Stimulated activated CD4-positive, alpha-beta T cell treated with anti-CD3 and anti-CD28 coated beads, Interleukin-12 subunit alpha, Interleukin-12 subunit beta, amount 100 ng/mL, for 24 hours (primary cell): ENCODE data around the gene MMP20.

Experiments
- DNase-seq, 2 experiments: peaks; one replicate each; pipeline ENCODE4 v3.0.0-alpha.2; 2020; ENCODE audit warnings: low read depth in 2 of 2

Gene MMP20

DNA sequence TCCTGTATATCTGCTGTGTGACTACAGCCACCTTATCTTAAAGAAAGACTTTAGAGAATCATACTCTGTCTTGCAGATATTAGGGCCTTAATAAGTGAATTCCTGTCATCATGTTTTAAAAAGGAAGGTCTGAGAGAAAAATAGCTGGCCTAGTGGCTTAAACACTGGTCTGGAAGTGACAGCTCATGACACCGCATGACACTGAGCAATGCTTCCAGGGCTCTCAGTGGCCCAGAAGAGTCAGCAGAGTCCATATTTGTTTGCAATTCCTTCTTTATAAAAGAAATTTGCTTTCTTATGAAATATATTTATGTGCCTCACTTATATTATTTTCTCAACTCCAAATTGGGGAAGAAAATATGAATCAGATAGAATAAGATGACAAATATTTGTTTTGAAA is 33.0 kb downstream of the MMP20 start:
- DNase-seq, result no peak

DNA sequence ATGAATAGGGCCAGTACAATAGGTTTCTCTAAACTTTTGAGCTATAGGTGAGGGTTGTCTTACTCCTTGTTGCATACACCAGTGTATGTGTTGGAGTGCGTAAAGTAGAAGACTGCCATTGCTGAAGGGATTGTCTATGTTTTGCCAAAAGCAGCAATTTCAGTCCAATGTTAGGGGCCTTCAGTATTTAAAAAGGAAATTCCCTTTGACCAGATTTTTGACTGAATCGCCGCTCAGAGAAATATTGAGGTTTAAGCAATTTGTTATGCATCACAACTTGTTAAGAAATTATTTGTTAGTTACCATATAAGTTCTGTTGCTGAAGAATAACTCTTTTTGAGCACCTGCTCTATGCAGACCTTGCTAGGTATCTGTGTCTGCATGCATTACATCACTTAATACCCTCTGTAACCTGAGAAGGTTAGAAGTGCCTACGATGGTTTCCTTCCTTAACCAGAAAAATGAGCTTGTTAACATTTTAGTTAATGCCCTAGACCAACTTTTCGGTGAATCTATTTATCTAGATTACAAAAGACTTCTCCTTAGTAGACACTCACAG is 33.9 kb downstream of the MMP20 start:
- DNase-seq, result no peak

DNA sequence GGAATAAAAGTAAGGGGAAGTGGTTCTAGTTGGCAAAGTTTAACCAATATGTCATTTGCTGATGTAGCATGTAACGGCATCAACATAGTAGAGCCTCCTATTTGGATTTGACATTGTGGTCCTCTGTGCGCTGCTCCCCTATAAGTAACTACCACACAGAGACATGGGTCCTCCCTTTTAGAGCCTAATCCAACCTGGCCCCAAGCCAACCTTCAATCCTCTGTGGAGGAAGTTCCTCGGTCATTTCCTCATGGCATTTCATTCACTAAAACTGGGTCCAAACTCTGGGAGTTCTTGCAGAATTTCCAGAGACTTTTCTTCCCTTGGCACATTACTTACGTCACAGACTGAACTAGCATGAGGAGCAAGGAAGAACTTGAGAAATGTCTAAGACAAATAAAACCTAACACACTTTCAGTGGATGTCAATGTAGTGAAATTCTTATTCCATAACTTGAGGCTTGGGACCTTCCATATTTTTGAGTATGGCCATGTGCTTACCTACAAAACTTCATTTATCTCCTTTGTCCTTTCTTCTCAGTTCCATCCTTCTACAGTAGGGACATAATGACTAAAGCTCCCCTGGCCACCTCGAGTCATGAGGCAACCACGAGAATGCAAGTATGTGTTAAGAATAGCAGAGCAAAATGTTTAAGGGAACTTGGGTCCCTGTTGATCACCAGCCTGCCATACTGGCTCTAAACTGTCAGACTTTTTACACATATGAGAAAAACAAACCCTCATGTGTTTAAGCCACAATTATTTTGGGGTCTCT is 34.7 kb downstream of the MMP20 start:
- DNase-seq, result no peak

DNA sequence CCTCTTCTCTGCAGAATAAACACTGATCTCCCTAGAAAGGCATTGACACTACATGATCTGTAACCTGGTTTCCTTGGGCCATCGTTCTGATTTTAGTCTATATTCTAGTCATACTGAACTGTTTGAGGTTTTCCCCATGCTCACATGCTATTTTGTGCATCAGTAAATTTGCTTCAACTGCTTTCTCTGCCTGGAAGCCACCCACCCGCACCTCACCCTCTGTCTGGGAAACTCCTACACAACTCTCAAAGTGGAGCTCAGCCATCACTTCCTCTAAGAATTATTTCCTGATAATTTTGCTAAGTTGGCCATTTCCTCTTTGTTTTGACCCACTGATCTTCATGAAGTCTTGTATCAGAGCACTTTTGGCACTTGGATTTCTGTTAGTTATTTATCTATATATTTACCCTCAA is 36.1 kb downstream of the MMP20 start:
- peak in 1 of 2 experiments; percentile 31 for DNase-seq

DNA sequence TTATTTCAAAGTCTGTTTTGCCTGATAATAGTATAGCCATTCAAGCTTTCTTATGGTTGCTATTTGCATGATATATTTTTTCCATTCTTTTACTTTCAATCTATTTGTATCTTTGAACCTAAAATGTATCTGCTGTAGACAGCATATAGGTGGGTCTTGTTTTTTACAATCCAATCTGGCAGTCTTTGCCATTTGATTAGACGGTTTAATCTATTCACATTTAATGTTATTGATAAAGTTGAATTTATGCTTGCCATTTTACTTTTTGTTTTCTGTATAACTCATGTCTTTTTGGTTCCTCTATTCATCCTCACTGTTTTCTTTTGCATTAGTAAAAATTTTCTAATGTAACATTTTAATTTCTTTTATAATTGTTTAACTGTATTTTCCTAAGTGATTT is 37.4 kb downstream of the MMP20 start:
- DNase-seq, result no peak

DNA sequence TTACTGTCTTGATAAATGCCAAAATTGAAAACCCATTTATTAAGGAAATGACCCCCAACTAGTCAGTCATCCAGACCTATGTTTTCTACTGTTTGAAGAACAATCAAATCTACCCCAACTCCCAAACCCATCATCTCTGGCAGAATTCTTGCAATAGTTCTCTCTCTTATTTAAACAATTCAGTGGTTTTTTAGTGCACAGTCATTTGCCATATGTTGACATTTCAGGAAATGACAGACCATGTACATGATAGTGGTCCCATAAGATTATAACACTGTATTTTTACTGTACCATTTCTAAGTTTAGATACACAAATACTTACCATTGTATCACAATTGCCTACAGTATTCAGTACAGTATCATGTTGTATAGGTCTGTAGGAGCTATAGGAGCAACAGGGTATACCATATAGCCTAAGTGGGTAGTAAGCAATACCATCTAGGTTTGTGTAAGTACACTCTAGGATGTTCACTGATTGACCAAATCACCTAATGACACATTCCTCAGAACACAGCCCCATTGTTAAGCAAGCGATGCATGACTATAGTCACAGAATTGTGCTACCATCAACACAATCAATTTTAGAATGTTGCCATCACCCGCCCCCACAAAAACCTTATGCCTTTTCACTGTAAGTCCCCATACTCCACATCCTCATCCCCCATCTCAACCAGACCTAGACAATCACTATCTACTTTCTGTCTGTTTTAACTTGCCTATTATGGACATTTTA is 41.8 kb downstream of the MMP20 start:
- no peak for DNase-seq

DNA sequence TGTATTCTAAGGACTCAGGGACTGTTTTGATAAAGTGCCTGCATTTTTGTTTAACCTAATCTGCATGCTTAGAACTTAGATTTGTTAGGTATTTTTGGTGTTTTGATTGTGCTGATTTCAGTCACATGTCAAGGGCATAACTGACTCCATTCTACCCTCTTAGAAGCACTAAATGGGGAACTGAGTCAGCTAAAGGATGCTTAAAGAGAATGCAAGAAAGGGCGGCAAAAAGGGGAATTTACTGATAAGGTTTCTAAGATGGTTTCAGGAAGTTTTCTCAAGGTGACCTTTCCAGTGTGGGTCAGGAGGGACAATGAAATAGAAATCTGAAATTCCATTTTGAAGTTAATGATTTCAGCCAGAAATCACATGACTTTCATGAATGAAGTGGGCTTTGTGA is 43.0 kb downstream of the MMP20 start:
- DNase-seq, result no peak

DNA sequence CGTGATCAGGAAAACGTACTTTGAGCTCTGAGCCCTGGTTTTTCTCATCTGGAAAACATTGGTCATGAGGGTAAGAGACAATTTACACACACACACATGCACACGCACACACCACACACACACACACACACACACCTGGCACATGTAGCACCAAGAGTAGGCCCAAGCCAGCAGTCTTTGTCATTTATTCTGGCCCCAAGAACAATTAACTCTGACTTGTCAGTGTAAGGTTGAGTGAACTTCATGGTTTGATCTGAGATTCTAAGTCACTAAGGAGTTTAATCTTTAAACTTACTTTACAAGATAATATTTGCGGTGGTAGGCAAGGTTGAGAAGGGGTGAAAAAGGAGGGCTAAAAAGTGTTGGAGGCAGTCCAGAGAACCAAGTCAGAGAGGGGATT is 44.1 kb downstream of the MMP20 start:
- DNase-seq, result no peak

DNA sequence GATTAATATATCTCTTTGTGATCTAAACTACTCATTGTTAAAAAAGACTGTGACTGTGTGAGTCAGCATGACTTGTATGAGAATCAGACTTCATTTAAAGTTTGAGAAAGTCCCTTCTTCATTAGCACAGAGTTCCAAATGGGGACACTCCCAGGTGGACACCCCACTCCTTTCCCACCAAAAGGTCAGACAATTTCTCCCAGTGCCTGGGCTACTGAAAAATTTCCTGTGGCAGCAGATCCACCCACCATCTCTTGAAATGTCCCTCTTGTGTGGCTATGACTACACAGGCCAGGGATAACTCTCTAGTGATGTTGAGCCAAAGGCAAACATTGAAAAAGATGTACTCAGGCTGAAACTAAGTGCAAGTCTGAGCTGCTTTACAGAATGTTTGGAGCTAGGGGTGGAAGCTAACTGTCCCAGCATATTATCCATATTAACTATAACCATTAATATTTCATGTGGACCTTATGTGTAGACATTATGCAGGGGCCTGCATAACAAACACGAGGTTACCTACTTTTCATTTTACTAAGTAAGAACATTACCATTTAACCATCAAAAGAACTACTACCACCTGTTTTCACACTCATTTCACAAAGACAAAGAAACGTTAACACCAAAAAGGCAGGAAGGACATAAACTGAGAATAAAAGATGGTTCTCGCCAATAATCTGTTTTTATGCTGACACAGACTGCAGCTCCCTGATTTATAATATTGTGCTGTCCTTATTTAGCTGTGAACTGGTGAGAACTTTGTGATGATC is 44.8 kb downstream of the MMP20 start:
- no peak for DNase-seq

DNA sequence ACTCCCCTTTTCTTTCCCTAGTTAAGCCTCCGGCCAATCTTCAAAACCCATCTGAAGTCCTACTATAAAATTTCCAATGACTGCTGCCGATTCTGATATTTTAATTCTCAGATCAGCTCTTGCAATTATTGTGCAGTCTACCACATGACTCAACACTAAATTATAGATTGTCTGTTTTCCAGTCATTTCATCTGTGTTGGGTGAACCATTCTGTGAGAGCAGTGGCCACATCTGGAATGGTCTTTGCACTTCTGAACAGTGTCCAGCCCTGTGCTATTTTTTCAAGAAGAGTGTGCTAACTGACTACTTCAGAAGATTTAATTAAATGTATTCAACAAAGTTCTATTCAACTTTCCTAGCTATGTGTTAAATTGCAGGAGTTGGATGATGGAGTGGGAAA is 47.4 kb downstream of the MMP20 start:
- DNase-seq, result no peak

DNA sequence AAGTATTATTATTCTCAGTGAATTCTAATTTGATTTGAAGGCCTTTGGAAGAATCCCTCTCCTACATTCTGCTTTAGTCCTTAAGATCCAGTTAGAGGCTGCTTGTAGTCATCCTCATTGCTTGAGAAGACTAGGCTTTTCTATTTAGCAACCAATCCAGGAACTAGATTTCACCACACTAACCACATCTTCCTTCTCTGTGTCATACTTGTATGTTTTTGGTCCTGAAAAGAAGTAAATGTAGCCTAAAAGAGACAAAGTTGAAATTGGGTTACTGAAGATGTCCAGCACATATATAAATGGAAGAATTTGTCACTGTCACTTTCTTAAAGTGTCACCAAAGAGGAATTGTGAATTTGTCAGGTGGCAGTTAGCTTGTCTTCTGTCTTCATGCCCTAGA is 48.0 kb downstream of the MMP20 start:
- no peak for DNase-seq

DNA sequence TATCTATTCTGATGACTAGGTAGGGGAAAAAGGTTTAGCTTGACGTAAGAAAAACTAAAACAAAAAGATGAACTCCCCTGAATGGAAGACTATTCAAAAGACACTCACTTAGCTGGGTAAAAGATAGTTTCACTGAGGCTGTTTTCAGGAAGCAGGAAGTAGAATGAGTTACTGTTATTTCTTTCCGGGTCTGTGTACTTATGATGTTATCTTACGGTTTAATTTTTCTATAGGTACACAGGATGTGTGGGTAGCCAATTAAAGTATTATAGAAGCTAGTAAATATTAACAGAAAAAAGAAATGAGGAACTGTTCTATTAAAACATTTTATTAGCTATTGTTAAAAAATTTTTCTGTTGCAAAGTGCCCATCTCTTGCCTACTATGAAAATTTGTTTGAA is 48.8 kb downstream of the MMP20 start:
- DNase-seq, result no peak

DNA sequence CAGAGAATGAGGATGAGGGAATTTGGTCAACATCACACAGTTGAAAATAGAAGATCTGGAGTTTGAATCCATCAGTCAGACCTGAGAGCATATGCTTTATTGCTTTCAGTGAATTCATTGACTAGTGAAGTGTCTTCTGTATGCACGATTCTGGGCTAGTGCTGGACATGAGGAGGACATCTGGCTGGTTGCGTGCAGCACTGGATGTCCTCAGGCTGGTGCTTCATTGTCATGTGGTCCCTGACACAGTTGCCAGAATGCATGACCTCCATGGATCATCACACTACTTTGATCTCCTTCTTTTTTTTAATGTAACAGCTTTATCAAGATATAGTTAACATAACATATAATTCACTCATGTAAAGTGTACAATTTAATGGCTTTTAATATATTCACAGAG is 50.1 kb downstream of the MMP20 start:
- DNase-seq, result no peak

DNA sequence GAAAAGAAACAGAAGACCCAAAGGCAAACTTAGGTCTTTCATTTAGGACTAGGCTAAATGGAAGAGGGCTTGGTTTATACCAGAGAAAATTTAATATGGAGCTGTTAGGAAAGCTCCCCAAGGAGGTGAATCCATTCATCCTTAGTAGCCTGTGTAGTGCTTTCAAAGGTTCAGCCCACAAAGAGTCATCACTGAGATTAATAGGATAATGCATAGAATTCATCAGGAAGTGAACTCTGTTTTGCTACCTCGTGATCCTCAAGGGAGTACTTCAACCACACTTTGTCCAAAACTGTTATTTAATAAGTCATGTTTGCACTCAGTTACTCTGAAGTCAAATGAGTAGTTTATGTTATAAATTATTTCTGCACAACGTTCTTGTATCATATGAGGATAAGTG is 51.3 kb downstream of the MMP20 start:
- no peak for DNase-seq

DNA sequence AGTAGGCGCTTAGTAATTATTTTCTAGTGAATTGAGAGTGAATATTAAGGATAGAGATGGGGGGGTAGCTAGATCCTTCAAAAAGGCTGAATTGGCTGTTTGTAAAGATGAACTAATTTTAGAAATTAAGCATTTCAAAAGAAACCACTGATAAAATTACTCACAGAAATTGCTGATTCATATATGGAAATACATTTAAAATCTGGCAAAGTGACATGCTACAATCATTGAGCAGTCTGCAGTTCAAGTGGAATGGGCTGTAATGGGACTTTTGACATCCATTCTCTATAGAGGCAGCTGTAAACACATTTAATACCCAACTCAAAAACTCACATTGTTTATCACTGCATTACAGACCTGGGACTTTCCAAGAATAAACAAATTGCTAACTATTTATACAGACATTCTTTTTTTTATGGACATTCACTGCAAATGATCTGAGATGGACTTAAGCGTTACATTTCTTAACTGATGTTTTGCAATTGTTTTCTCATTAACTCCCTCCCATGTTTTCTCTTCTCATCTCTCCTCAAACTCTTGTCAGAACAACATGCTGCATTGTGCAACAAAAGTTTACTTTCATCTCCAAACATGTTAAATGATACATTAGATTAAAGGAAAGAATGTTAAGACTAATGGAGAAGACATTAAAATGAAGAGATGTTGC is 52.4 kb downstream of the MMP20 start:
- no peak for DNase-seq

DNA sequence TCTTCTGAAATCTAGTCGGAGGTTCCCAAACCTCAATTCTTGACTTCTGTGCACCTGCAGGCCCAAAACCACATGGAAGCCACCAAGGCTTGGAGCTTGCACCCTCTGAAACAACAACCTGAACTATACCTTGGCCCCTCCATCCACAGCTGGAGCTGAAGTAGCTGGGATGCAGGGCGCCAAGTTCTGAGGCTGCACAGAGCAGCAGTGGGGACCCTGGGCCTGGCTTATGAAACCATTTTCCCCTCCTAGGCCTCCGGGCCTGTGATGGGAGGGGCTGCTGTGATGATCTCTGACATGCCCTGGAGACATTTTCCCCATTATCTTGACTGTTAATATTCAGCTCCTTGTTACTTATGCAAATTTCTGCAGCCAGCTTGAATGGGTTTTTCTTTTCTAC is 56.3 kb downstream of the MMP20 start:
- DNase-seq, result no peak

DNA sequence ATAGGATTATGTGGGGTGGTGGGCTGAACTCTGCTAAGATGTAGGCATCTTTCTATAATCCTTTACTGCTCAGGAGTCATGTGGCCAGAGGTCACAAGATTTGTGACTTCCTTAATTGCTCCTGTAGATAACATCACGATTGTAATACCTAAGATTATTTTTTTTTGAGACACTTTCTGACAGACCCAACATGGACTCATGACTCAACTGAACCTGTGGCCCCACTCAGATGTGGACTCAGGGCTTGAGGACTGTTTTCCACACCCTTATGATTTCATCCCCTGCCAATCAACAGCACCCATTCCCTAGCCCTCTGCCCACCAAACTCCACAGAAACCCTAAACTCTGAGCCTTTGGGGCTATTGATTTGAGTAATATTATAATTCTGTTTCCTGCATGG is 59.0 kb downstream of the MMP20 start:
- no peak for DNase-seq

DNA sequence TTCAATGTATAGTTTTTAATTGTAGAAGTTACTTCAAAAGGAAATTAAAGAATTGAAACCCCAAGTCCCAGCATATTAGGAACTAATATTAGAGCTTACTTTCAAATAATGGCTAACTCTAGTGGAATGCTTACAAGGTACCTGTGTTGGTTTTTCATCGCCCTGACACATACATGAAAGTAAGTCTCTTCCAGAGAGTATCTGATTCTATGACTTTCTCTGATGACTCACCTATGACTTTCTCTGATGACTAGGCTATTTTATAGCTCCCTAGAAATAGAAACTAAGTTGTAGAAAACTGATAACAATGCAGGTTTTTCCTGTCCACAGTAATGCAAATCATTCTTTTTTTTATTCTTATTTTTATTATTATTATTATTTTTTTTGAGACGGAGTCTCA is 61.0 kb downstream of the MMP20 start:
- no peak for DNase-seq

DNA sequence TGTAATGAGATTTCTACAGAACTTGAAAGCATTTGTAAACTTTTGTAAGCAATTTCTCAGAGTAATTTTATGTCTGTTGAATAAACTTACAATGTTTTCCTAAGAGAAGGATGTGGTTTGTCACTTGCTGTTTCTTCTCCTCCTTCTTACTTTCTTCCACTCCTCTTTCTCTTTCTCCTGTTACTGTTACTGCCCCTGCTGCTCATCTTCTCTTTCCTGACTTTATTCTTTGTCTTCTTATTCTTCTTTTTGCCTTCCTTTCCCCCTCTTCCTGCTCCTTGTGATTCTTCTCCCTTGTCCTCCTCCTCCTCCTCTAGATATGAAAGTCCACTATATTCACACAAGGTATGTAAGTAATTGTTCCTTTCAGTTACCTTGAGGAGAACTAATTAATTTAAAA is 63.5 kb downstream of the MMP20 start:
- DNase-seq, result no peak

DNA sequence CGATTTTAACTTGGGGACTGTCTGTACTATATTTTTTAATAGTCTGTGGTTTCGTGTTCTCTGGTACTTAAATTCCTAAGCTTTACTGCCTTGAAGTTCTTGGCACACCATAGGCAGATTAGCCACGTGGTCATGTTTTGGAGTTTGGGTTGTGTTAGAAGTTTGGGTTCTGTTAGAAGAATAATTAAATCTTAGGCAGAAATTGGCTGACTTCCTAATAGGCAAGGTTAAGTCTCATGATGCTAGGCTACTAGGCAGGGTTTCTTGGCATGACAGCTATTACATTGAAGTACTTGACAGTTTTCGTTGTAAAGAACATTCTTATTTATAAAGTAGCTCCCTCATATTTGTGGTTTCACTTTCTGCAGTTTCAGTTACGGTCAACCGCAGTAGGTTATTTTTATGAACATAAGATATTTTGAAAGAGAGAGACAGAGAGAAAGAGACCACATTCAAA is 64.5 kb downstream of the MMP20 start:
- DNase-seq, result no peak

DNA sequence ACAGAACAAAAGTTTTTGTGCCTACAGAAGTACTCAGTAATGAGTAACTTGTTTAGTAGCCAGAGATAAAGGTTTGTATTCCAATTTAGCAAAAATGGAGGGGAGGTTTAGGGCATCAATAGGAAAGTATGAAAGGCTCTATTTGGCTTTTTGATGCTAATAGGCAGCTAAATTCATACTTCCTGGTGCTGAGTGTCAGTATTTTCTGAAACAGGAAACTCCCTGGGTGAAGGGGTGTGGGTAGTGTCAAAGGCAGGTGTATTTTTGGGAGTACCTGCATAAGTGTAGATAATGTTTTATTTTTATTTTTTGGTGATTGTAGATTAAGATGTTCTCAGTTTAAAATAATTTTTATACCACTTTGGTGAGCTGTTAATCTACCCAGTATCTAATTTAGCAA is 65.3 kb downstream of the MMP20 start:
- DNase-seq, result no peak

DNA sequence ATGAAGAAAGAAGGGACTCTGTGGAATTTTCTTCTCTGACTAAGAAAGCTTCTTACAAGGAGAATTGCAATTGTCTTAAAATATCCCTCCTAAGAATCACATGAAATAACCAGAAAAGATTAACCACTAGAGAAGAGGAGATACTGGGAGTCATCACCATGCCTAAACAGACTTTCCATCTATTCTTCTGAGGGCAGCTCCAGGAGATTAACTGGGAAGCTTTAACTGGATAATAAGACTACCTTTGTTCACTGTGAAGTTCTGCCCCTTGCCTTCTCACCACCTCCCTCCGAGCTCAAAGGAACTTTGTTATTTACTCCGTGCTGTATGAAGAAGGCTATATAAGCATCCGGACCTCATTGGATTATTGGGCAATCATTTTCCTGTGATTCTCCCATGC is 70.0 kb downstream of the MMP20 start:
- DNase-seq, result no peak
